Measurements from ENCODE around the gene TRIM7.
"Not testable (repeated sequence)": the region's sequence is repeated elsewhere in the genome, so short reads cannot be mapped to it uniquely, and the experiment has no call there.

TRIM7 gene

GRCh38 chr5:181190711-181191525, 14.1 kb downstream of the TRIM7 start:
- peak; percentile 39 for DNase-seq

- DNase-seq, result no peak
These were observed 14.9 kb downstream of the TRIM7 start for GRCh38 chr5:181189962-181190710.

- DNase-seq, result no peak
These were observed 15.5 kb downstream of the TRIM7 start for GRCh38 chr5:181189363-181189961.

GRCh38 chr5:181188700-181189362, 16.2 kb downstream of the TRIM7 start:
- DNase-seq, result peak; percentile 74

- DNase-seq, result peak; percentile 82
These were observed 17.3 kb downstream of the TRIM7 start for GRCh38 chr5:181187500-181188213.

- no peak for DNase-seq
These were observed 18.0 kb downstream of the TRIM7 start for GRCh38 chr5:181186986-181187499.

GRCh38 chr5:181186022-181186421, 19.0 kb downstream of the TRIM7 start:
- DNase-seq, result no peak

- DNase-seq, result no peak
These were observed 19.4 kb downstream of the TRIM7 start for GRCh38 chr5:181185560-181185959.

- DNase-seq, result no peak
These were observed 20.2 kb downstream of the TRIM7 start for GRCh38 chr5:181184845-181185216.

- DNase-seq, result no peak
These were observed 22.3 kb downstream of the TRIM7 start for GRCh38 chr5:181182651-181183050.

GRCh38 chr5:181181650-181182565, 23.1 kb downstream of the TRIM7 start:
- DNase-seq, result peak; percentile 68

- DNase-seq, result not testable (repeated sequence)
These were observed 27.4 kb downstream of the TRIM7 start for GRCh38 chr5:181177559-181177958.

GRCh38 chr5:181176254-181176952, 28.6 kb downstream of the TRIM7 start:
- DNase-seq, result no peak

GRCh38 chr5:181173420-181174342, 31.3 kb downstream of the TRIM7 start:
- peak; percentile 85 for DNase-seq

- DNase-seq, result no peak
These were observed 32.0 kb downstream of the TRIM7 start for GRCh38 chr5:181173027-181173419.

- DNase-seq, result no peak
These were observed 33.2 kb downstream of the TRIM7 start for GRCh38 chr5:181171782-181172181.

- no peak for DNase-seq
These were observed 34.0 kb downstream of the TRIM7 start for GRCh38 chr5:181170996-181171395.

- no peak for DNase-seq
These were observed 34.7 kb downstream of the TRIM7 start for GRCh38 chr5:181170237-181170825.

Measured in fibroblast of skin of right biceps (primary cell).